GM19238 (cell line): Measurements from ENCODE around the gene EFHD1.
"Not testable (repeated sequence)": the region's sequence is repeated elsewhere in the genome, so short reads cannot be mapped to it uniquely, and the experiment has no call there.

Experiments used
- DNase-seq: peaks from one replicate; pipeline ENCODE4 v3.0.0; 2011; ENCODE audit warnings: low spot score; ENCODE audit not compliant: insufficient read length

The EFHD1 gene

GRCh38 chr2:232647261-232647660, 13.9 kb downstream of the EFHD1 start:
- DNase-seq, result no peak

DNA sequence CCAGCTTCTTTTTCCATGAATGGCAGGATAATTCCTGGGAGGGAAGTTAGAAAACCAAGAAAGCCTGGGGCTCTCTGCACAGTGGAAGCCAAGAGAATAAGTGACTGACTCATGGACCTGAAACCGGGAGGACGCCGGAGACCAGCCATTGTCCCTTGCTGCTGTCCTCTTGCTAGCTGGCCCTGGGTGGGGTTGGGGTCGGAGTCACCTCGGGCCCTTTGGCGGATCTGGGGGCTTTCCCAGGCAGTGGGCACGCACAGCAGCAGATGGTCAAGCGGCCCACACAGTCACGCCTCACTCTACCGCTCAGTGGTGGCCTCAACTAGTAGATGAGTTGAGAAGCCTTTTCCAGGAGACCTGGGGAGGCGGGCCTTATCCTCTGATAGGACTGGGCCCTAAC, 15.6 kb downstream of the EFHD1 start:
- DNase-seq, result no peak

GRCh38 chr2:232652505-232652851, 19.1 kb downstream of the EFHD1 start:
- no peak for DNase-seq

GRCh38 chr2:232653441-232653840, 20.0 kb downstream of the EFHD1 start:
- DNase-seq, result no peak

GRCh38 chr2:232655392-232655791, 22.0 kb downstream of the EFHD1 start:
- DNase-seq, result no peak

GRCh38 chr2:232658217-232658785, 24.9 kb downstream of the EFHD1 start:
- DNase-seq, result no peak

- DNase-seq, result no peak
Observed at GRCh38 chr2:232659359-232659758, 26.0 kb downstream of the EFHD1 start.

DNA sequence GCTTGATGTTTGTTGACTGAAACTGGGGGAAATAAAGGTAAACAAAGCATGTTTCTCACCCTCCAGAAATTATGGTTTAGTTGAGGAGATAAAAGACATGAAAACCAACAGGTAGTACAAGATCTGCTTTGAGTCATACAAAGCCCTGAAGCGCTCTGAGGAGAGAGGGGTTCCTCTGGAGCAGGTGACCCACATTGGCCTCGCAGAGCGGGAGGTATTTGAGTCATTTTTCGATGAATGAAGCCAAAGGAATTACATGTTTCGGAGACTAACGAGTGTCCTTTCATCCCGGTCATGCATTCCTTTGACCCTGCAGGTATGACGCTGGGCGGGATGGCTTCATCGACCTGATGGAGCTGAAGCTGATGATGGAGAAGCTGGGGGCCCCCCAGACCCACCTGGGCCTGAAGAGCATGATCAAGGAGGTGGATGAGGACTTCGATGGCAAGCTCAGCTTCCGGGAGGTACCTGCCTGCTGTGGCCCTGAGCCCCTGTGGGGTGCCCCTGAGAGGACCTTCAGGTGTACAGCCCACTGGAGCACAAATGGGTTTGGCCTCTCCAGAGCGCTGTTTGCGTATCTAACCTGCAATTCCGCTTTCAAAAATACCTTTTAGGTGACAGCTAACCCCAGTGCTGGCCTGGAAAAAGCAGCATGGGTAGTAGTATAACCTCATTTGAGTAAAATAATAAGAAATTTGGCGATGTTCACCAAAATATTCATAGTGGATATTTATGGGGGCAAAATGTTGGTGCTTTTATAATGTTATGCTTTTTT, 29.3 kb downstream of the EFHD1 start:
- no peak for DNase-seq

GRCh38 chr2:232666051-232666805, 32.8 kb downstream of the EFHD1 start:
- DNase-seq, result no peak

- no peak for DNase-seq
Observed at GRCh38 chr2:232667989-232668583, 34.7 kb downstream of the EFHD1 start.

DNA sequence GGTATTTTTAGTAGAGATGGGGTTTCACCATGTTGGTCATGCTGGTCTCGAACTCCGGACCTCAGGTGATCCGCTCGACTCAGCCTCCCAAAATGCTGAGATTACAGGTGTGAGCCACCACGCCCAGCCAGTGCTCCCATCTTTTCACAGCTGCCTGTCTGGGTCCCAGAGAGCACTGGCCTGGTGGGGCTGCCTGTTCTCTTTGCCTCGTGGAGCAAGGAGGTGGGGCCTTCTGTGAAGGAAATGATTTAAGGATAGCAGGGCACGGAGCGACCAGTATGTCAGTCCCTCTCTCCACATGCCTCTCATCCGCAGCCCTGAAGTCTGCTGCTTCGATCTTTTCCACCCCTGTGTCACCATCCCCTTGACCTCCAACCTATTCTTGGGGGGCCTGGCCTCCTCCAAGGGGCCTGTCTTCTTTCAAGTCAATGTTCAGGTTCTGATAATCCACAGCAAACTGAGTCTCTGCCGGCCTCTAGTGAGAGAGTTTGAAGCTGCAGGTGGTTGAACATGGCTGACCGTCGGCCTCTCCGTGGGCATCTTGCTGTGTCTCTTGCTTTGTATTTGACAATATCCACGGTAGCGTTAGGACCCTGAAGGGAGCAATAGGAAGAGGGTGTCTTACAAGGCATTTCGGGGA, 35.5 kb downstream of the EFHD1 start:
- no peak for DNase-seq

- DNase-seq, result no peak
Observed at GRCh38 chr2:232672588-232672987, 39.2 kb downstream of the EFHD1 start.

DNA sequence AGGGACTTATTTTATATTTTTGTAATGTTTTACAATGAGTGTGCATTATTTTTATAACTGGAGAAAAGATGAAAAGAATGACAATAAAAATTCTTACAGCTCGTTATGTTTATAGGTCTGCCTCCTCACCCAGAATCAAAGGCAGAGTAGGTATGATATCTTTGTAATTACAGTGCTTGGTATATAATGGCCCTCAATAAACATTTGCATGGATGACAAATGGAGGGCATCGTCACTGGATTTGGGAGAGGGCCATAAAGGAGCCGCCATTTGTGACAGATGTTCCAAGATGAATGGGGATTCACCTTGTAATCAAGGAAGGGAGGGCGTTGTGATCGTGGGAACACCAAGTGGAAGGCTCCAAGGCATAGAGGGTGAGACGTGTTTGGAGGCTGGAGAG, 41.1 kb downstream of the EFHD1 start:
- no peak for DNase-seq

DNA sequence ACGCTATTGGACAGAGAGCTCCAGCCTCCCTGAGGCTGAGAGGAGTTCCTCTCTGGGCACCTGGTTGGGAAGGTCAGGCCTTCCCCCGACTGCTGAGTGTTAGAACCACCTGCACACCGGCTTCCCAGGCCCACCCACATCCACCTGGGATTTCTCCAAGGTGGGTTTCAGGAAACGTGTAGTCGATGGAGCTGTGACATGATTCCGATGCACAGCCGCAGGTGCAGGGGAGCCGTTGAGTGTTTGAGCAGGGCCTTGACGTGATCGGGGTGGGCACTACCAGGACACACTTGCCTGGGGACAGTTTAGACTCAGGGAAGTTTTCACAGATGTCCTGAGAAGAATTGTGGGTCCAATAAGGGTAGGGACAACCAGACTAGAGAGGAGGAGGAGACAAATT, 42.0 kb downstream of the EFHD1 start:
- no peak for DNase-seq

- DNase-seq, result no peak
Observed at GRCh38 chr2:232680006-232680405, 46.6 kb downstream of the EFHD1 start.

DNA sequence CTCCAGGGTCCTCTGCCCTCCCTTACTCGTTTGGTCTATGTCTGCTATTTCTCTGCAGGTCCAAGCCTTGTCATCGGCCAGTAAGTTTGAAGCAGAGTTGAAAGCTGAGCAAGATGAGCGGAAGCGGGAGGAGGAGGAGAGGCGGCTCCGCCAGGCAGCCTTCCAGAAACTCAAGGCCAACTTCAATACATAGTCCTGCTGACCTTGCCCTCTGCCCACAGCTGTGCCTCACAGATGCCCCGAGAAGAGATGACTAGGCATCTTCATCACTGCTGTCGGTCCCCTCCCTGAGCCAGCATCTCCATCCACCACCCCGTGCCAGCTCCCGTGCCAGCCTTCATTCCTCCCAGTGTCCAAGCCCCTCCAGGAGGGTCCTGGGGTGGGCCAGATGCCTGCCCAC, 48.1 kb downstream of the EFHD1 start:
- no peak for DNase-seq

- DNase-seq, result no peak
Observed at GRCh38 chr2:232683368-232683767, 50.0 kb downstream of the EFHD1 start.

DNA sequence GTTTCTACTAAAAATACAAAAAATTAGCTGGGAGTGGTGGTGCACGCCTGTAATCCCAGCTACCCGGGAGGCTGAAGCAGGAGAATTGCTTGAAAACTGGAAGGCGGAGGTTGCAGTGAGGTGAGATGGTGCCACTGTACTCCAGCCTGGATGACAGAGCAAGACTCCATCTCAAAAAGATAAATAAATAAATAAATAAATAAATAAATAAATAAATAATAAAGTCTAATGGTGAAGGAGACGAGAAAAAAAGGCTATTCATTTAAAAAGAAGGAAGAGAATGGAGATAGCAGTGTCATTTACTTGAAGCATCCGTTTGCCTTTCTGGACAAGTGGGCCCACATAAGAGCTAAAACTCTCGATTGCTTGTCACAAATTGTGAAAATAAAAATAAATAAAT, 52.0 kb downstream of the EFHD1 start:
- not testable (repeated sequence) for DNase-seq

- no peak for DNase-seq
Observed at GRCh38 chr2:232687382-232688160, 54.2 kb downstream of the EFHD1 start.

GRCh38 chr2:232688201-232688600, 54.8 kb downstream of the EFHD1 start:
- no peak for DNase-seq
